K562 (cell line): Measurements from ENCODE around the gene OPN5. TPM values are rescaled to one million over a fixed set of nuclear protein-coding genes. Genes with fewer than 3 reads are reported as not detected.

Experiments used
- ATAC-seq: fragments of 200-7000 bp; cut with Tn5 transposase; 3 replicates; pipeline ENCODE4 v1.9.1; 2020; ENCODE audit warnings: moderate library complexity
- BruUV-seq: library from RNA; stranded (reverse); fragments of 400-500 nt; replicated peaks from 2 replicates; lab custom pipeline; 2021; lab: Mats Ljungman, UMichigan
- CTCF ChIA-PET: fragments of 300-600 bp; formaldehyde crosslinking; extraction: SDS; loops from one replicate; lab custom pipeline; 2021; ENCODE audit warnings: low intra/inter-chr PET ratio; lab: Yijun Ruan, JAX
- POLR2A ChIA-PET: fragments of 300-600, 350-650 bp; sonication (Branson Sonifier 250); formaldehyde crosslinking; extraction: SDS; loops from one replicate; lab custom pipeline; 2021; ENCODE audit warnings: antibody characterized with exemption, inconsistent platforms; lab: Yijun Ruan, JAX
- DNase-seq, 4 experiments: peaks; one replicate each; pipeline versions ENCODE4 v3.0.0 to v3.0.0-alpha.2; 2011 to 2018; ENCODE audit warnings: low spot score in 3 of 4, mixed read lengths in 3 of 4; ENCODE audit errors: extremely low read depth in 1 of 4
- FAIRE-seq: peaks from 2 replicates; lab custom pipeline; 2011; peaks lifted over from hg19 to GRCh38; lab: Jason Lieb, UNC
- H2AFZ ChIP-seq: 2 replicates; pipeline ENCODE4 v1.6.0; 2011; ENCODE audit warnings: low read depth, low read length, control low read depth, inconsistent platforms
- H3K27ac ChIP-seq: fragments of 200-600 bp; 3 replicates; pipeline ENCODE4 v1.8.0; 2011; ENCODE audit warnings: low read depth, mild to moderate bottlenecking, control low read depth, inconsistent platforms, low read length, moderate library complexity, mixed read lengths; ENCODE audit errors: extremely low read depth
- H3K27me3 ChIP-seq, 2 experiments: fragments of 300-600 bp in 1 of 2; 2 replicates in 1 of 2; 3 replicates in 1 of 2; pipeline versions ENCODE4 v1.6.0 to v1.8.0; 2011; ENCODE audit warnings: inconsistent platforms in 2 of 2, low read length in 2 of 2, mild to moderate bottlenecking in 1 of 2, mixed read lengths in 1 of 2, moderate library complexity in 1 of 2; ENCODE audit not compliant: control insufficient read depth in 2 of 2, insufficient read depth in 2 of 2
- H3K36me3 ChIP-seq: fragments of 300-600 bp; 3 replicates; pipeline ENCODE4 v1.8.0; 2011; ENCODE audit warnings: mild to moderate bottlenecking, low read length, inconsistent platforms; ENCODE audit not compliant: control insufficient read depth, insufficient read depth
- H3K4me1 ChIP-seq, 2 experiments: fragments of 200-600 bp in 1 of 2; replicated peaks in 1 of 2; 2 replicates in 1 of 2; 3 replicates in 1 of 2; pipeline versions ENCODE4 v1.5.1 to v1.8.0; 2011; ENCODE audit warnings: inconsistent platforms in 2 of 2, low read length in 2 of 2, mild to moderate bottlenecking in 1 of 2, mixed read lengths in 1 of 2, moderate library complexity in 1 of 2; ENCODE audit not compliant: control insufficient read depth in 2 of 2, insufficient read depth in 2 of 2
- H3K4me2 ChIP-seq: 2 replicates; pipeline ENCODE4 v1.6.1; 2011; ENCODE audit warnings: low read length, control low read depth, inconsistent platforms, mixed read lengths; ENCODE audit not compliant: insufficient read depth
- H3K4me3 ChIP-seq: fragments of 200-600 bp; sonication (generic), shearing (Covaris generic); 2 replicates; pipeline ENCODE4 v1.5.1; 2016; ENCODE audit warnings: control low read depth, inconsistent platforms
- H3K79me2 ChIP-seq: fragments of 200-600 bp; 3 replicates; pipeline ENCODE4 v1.8.0; 2011; ENCODE audit warnings: low read length, inconsistent platforms; ENCODE audit not compliant: control insufficient read depth, insufficient read depth
- H3K9ac ChIP-seq, 2 experiments: 2 replicates each; pipeline versions ENCODE4 v1.6.0 to v1.6.1; 2011; ENCODE audit warnings: low read depth in 2 of 2, low read length in 2 of 2, control low read depth in 1 of 2, inconsistent platforms in 1 of 2, mild to moderate bottlenecking in 1 of 2, mixed read lengths in 1 of 2; ENCODE audit not compliant: insufficient read depth in 1 of 2
- H3K9me1 ChIP-seq: one replicate; pipeline ENCODE4 v1.6.0; 2011; ENCODE audit warnings: inconsistent platforms, mild to moderate bottlenecking, low read length, moderate library complexity; ENCODE audit not compliant: control insufficient read depth, insufficient read depth
- H3K9me3 ChIP-seq: replicated peaks from 2 replicates; pipeline ENCODE4 v1.5.1; 2011; ENCODE audit warnings: low read depth, low read length, inconsistent platforms; ENCODE audit not compliant: control insufficient read depth, insufficient read depth
- H4K20me1 ChIP-seq: replicated peaks from 2 replicates; pipeline ENCODE4 v1.6.1; 2011; ENCODE audit warnings: low read length, inconsistent platforms, mixed read lengths; ENCODE audit not compliant: control insufficient read depth, insufficient read depth
- CSDE1 ChIP-seq, 2 experiments: fragments of 450-650 bp; IDR thresholded peaks; 2 replicates each; pipeline ENCODE4 v1.6.1; 2016; ENCODE audit warnings: mild to moderate bottlenecking in 1 of 2
- GABPA ChIP-seq: fragments of 200-800 bp; sonication (Bioruptor generic); conservative IDR thresholded peaks from 2 replicates; pipeline ENCODE4 v1.6.1; 2016; ENCODE audit warnings: low read depth, missing genetic modification characterization, missing compliant biosample characterization
- MCM2 ChIP-seq: fragments of 450-650 bp; IDR thresholded peaks from 2 replicates; pipeline ENCODE4 v1.6.1; 2017; ENCODE audit warnings: low read depth, mild to moderate bottlenecking
- MCM5 ChIP-seq: fragments of 450-650 bp; IDR thresholded peaks from 2 replicates; pipeline ENCODE4 v1.6.1; 2016; ENCODE audit warnings: low read depth
- MLLT1 ChIP-seq, 2 experiments: fragments of 450-650 bp; IDR thresholded peaks; 2 replicates each; pipeline ENCODE4 v1.6.1; 2016
- PCBP2 ChIP-seq: fragments of 200-400 bp; formaldehyde crosslinking; IDR thresholded peaks from 2 replicates; pipeline ENCODE4 v1.6.1; 2018; ENCODE audit warnings: low read length, low read depth, mild to moderate bottlenecking, moderate library complexity; ENCODE audit not compliant: poor library complexity, severe bottlenecking
- PRMT5 ChIP-seq: sonication (generic); formaldehyde crosslinking; IDR thresholded peaks from 2 replicates; pipeline ENCODE4 v1.5.0; 2020; ENCODE audit warnings: missing genetic modification reagents
- PURB ChIP-seq: sonication (generic); formaldehyde crosslinking; IDR thresholded peaks from 2 replicates; pipeline ENCODE4 v1.9.0; 2021; ENCODE audit warnings: low read depth, mild to moderate bottlenecking, missing genetic modification reagents
- RBFOX2 ChIP-seq: fragments of 200-400 bp; formaldehyde crosslinking; IDR thresholded peaks from 2 replicates; pipeline ENCODE4 v1.6.1; 2017; ENCODE audit warnings: low read depth, mild to moderate bottlenecking, low read length, moderate library complexity
- RBM22 ChIP-seq: fragments of 200-400 bp; formaldehyde crosslinking; IDR thresholded peaks from 2 replicates; pipeline ENCODE4 v1.6.1; 2018; ENCODE audit warnings: low read length, low read depth; ENCODE audit not compliant: poor library complexity, severe bottlenecking
- SPI1 ChIP-seq: IDR thresholded peaks from 2 replicates; pipeline ENCODE4 v1.6.1; 2011; ENCODE audit warnings: low read depth, low read length, control low read depth, borderline replicate concordance
- TFE3 ChIP-seq: fragments of 450-650 bp; formaldehyde crosslinking; IDR thresholded peaks from 2 replicates; pipeline ENCODE4 v1.4.0; 2020; ENCODE audit warnings: mild to moderate bottlenecking, mixed read lengths
- ZNF324 ChIP-seq: fragments of 250-450 bp; sonication (Bioruptor Pico); IDR thresholded peaks from 2 replicates; pipeline ENCODE4 v1.4.0; 2020; ENCODE audit warnings: mild to moderate bottlenecking
- ZNF696 ChIP-seq: fragments of 250-450 bp; sonication (Bioruptor Pico); conservative IDR thresholded peaks from 2 replicates; pipeline ENCODE4 v1.4.0; 2020; ENCODE audit warnings: mild to moderate bottlenecking, moderate library complexity
- in situ Hi-C: fragments of 300-500 bp; cut with MboI; formaldehyde crosslinking; loops from 4 replicates; pipeline ENCODE4 v1.15.0; 2018; ENCODE audit warnings: inconsistent platforms, mixed read lengths
- intact Hi-C: fragments of 100-400 bp; cut with micrococcal nuclease; formaldehyde crosslinking; loops from 2 replicates; pipeline ENCODE4 v1.14.2; 2022
- polyA plus RNA-seq, 8 experiments: library from polyadenylated mRNA; depleted of rRNA in 4 of 8; stranded (reverse) in 5 of 8; unstranded in 3 of 8; fragments of >200 nt; fragmentation: Nextera tagmentation in 2 of 8; fragmentation: Illumina TruSeq in 1 of 8; extraction: Ambion mirVana in 2 of 8; extraction: Trizol in 1 of 8; gene quantifications; 2 replicates each; pipeline versions ENCODE4 v1.2.1 to v1.2.3, GENCODE V29; 2011 to 2014; ENCODE audit warnings: inconsistent platforms in 1 of 8, missing spikeins in 1 of 8
- total RNA-seq, 7 experiments: library from RNA; depleted of rRNA in 6 of 7; stranded (reverse); fragments of >200 nt in 6 of 7; fragmentation: Illumina TruSeq in 2 of 7; extraction: Trizol in 2 of 7; gene quantifications; 2 replicates each; pipeline versions ENCODE4 v1.2.1 to v1.2.3, GENCODE V29; 2011 to 2021; ENCODE audit warnings: low replicate concordance in 1 of 7

OPN5 gene
- total and polyA plus RNA-seq, 9 of the 15 experiments (the other 6 are each of a cell fraction or from before 2014, with no cell fraction given): not detected

GRCh38 chr6:47836046-47836445 lies 54.2 kb downstream of the OPN5 start:
- POLR2A ChIA-PET: interaction anchor here (0.7 kb wide), 1 partner anchor 116 kb away, joined by 3 read pairs; no protein-coding TSS in a partner anchor
- CTCF ChIA-PET: no interaction called here
- no peaks in the 10 kb centered on the region for H3K27me3 ChIP-seq
- no peak overlapping the region for H3K9ac ChIP-seq
- DNase-seq (no peak), ATAC-seq (no peak)
- BruUV-seq: no TSS peak
- H3K9me3 ChIP-seq: no peaks in the 10 kb centered on the region
- H2AFZ ChIP-seq: no peak overlapping the region
- no peak overlapping the region for H3K4me2 ChIP-seq
- H3K79me2 ChIP-seq: no peaks in the 10 kb centered on the region
- in situ Hi-C loops: no loop called here
- no peak for TF ChIP-seq MLLT1 (IDR thresholded peaks at IDR 0.05)
- no peak for TF ChIP-seq MCM2
- no peak for TF ChIP-seq ZNF696 (CRISPR knock-in tag)
- TF ChIP-seq PURB: no peak
- TF ChIP-seq CSDE1 (IDR thresholded peaks at IDR 0.05): no peak
- TF ChIP-seq PRMT5 (CRISPR knock-in tag): no peak
- no peak for TF ChIP-seq TFE3 (CRISPR knock-in tag)
- no peak for TF ChIP-seq ZNF324
- TF ChIP-seq GABPA (tag): no peak
- TF ChIP-seq MCM5: no peak
- TF ChIP-seq RBM22: no peak
- no peak for TF ChIP-seq RBFOX2
- no peak for TF ChIP-seq PCBP2
- no peak for TF ChIP-seq SPI1
- TF ChIP-seq, all 486 proteins: peak for 0
- H4K20me1 ChIP-seq: no peaks in the 10 kb centered on the region
- H3K4me1 ChIP-seq: no peaks in the 10 kb centered on the region
- H3K4me3 ChIP-seq: no peak overlapping the region
- no peaks in the 10 kb centered on the region for H3K9me1 ChIP-seq
- no peak for FAIRE-seq
- H3K36me3 ChIP-seq: no peaks in the 10 kb centered on the region
- intact Hi-C loops: no loop called here
- H3K27ac ChIP-seq: no peak overlapping the region
